Erythroblast (primary cell): Measurements from ENCODE around the gene BCAP29.

Experiments
- GATA1 ChIP-seq: IDR thresholded peaks from 2 replicates; pipeline ENCODE4 v1.6.1; 2011; ENCODE audit warnings: low read depth, mild to moderate bottlenecking, control low read depth, low read length, moderate library complexity
- POLR2A ChIP-seq: IDR thresholded peaks from 2 replicates; pipeline ENCODE4 v1.6.1; 2011; ENCODE audit warnings: mild to moderate bottlenecking, low read length

- TF ChIP-seq POLR2A (no peak), GATA1 (no peak)
These were observed 13.0 kb downstream of the BCAP29 start for GRCh38 chr7:107593025-107593410.
